Heart left ventricle (tissue), 13 donors: Measurements from ENCODE around the gene YPEL2.

Source experiments
- POLR2A ChIP-seq, 2 donors: fragments of 450-650 bp; IDR thresholded peaks; one replicate each; pipeline ENCODE4 v1.6.1; 2017; ENCODE audit warnings: antibody characterized with exemption in 2 of 2, mild to moderate bottlenecking in 2 of 2, moderate library complexity in 2 of 2
- TF ChIP-seq, protein P1 (sequence below), 12 donors: fragments of 200-600 bp; sonication (generic) in 4 of 12; IDR thresholded peaks; one replicate each; pipeline versions ENCODE4 v1.5.0 to v1.8.0; 2018 to 2022; ENCODE audit warnings: antibody characterized with exemption in 12 of 12, mild to moderate bottlenecking in 5 of 12
- donor health status: ischemic (EF 13 %, LVEDD 7.1; RV severe dilation, severe dysfunction).
- donor health status: DM: no; HTN: yes; CAD: no.
- donor health status: DM: no; HTN: no; CAD: no.
- donor health status: ischemic (EF 25% LVEDD 6.9; RV normal size, moderate dysfunction).
- donor health status: ischemic (EF 25% LVEDD 5.7; RV mildly dilated, moderate dysfunction).
- donor health status: ischemic (EF 35%, LVEDD 5.7; RV mildly dilated, moderate dysfunction).
- donor health status: nonischemic (EF 11% LVEDD 7.7; RV severe dilation, severe dysfunction).
- donor health status: DM: yes; HTN: yes; CAD: no.
- donor health status: PGD.
- donor health status: ischemic (EF 29% LVEDD 5.4; RV normal size, mild dysfunction).
- donor health status: nonischemic (EF 23%, LVEDD 6.1; RV moderate dilation, normal function).

DNA sequence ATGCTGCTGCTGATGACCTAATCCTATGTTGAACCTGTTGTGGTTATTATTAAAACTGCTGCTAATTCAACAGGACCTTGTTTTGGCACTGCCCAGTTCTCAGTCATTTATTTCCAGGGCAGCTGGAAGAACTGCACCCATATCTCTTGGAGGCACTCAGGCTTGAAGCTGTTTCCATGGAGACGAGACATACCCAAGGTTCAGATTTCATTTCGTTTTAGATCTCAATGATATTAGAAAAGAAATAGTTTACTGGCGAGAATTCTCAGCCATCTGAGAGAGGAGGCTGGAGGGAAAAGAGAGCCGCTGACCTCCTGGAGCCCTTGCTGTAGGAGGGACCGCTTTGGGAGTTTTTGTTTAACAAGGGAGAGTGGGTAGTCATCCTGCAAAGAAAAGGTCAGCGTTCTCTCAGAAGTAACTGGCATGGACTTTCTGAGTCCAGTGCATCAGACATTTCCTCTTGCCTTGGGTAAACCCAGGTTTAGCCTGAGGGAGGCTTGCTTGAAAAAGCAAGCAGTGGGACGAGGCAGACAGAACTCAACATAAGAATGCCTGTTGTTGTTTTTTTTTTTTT lies 75.4 kb downstream of the YPEL2 start:
- TF ChIP-seq, protein P1, sequence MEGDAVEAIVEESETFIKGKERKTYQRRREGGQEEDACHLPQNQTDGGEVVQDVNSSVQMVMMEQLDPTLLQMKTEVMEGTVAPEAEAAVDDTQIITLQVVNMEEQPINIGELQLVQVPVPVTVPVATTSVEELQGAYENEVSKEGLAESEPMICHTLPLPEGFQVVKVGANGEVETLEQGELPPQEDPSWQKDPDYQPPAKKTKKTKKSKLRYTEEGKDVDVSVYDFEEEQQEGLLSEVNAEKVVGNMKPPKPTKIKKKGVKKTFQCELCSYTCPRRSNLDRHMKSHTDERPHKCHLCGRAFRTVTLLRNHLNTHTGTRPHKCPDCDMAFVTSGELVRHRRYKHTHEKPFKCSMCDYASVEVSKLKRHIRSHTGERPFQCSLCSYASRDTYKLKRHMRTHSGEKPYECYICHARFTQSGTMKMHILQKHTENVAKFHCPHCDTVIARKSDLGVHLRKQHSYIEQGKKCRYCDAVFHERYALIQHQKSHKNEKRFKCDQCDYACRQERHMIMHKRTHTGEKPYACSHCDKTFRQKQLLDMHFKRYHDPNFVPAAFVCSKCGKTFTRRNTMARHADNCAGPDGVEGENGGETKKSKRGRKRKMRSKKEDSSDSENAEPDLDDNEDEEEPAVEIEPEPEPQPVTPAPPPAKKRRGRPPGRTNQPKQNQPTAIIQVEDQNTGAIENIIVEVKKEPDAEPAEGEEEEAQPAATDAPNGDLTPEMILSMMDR (IDR thresholded peaks at IDR 0.05) = no peak
- no peak for TF ChIP-seq POLR2A (IDR thresholded peaks at IDR 0.05)
